Fibroblast of mammary gland (primary cell): ENCODE results near the gene NFAT5.
"Not testable (repeated sequence)": the region's sequence is repeated elsewhere in the genome, so short reads cannot be mapped to it uniquely, and the experiment has no call there.

ENCODE experiments used
- DNase-seq: peaks from one replicate; pipeline ENCODE4 v3.0.0-alpha.2; 2010; ENCODE audit warnings: low read depth
- H3K4me3 ChIP-seq: 2 replicates; pipeline ENCODE4 v1.5.1; 2011; ENCODE audit warnings: low read depth, mild to moderate bottlenecking, low read length, moderate library complexity; ENCODE audit not compliant: control insufficient read depth
- TF ChIP-seq, protein P1 (sequence below): conservative IDR thresholded peaks from 2 replicates; pipeline ENCODE4 v1.5.1; 2011; ENCODE audit warnings: low read depth, low read length, inconsistent platforms; ENCODE audit not compliant: control insufficient read depth, insufficient read depth

Gene NFAT5

DNA sequence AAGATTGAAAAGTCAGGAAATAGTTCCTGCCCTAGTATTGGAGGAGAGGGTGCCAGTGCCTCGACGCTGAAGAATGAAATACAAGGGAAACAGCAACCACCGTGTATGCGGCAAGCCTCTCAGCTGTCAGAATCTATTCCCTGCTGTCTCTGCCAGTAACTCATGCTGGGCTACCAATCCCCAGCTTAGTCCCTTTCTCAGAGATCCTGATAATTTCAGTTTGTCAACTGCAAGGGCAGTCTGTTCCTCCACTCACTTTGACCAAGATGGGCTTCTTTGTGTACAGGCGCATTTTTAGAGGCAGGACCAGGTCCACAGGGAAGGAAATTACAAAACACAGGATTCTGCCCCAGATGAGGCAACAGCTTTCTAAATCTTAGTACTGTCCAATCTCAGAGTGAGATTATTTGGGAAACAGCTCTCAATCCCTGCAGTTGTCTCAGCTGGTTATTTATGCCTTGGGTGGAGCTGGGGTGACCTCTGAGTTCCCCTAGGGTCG, 159.3 kb downstream of the NFAT5 start:
- peak overlapping the region; percentile 84 for H3K4me3 ChIP-seq
- DNase-seq = no peak
- TF ChIP-seq, protein P1, sequence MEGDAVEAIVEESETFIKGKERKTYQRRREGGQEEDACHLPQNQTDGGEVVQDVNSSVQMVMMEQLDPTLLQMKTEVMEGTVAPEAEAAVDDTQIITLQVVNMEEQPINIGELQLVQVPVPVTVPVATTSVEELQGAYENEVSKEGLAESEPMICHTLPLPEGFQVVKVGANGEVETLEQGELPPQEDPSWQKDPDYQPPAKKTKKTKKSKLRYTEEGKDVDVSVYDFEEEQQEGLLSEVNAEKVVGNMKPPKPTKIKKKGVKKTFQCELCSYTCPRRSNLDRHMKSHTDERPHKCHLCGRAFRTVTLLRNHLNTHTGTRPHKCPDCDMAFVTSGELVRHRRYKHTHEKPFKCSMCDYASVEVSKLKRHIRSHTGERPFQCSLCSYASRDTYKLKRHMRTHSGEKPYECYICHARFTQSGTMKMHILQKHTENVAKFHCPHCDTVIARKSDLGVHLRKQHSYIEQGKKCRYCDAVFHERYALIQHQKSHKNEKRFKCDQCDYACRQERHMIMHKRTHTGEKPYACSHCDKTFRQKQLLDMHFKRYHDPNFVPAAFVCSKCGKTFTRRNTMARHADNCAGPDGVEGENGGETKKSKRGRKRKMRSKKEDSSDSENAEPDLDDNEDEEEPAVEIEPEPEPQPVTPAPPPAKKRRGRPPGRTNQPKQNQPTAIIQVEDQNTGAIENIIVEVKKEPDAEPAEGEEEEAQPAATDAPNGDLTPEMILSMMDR = no peak

- DNase-seq = no peak
- TF ChIP-seq, protein P1 = no peak
- H3K4me3 ChIP-seq = peak overlapping the region; percentile 84
Measured at GRCh38 chr16:69725480-69726312, 159.9 kb downstream of the NFAT5 start.

DNA sequence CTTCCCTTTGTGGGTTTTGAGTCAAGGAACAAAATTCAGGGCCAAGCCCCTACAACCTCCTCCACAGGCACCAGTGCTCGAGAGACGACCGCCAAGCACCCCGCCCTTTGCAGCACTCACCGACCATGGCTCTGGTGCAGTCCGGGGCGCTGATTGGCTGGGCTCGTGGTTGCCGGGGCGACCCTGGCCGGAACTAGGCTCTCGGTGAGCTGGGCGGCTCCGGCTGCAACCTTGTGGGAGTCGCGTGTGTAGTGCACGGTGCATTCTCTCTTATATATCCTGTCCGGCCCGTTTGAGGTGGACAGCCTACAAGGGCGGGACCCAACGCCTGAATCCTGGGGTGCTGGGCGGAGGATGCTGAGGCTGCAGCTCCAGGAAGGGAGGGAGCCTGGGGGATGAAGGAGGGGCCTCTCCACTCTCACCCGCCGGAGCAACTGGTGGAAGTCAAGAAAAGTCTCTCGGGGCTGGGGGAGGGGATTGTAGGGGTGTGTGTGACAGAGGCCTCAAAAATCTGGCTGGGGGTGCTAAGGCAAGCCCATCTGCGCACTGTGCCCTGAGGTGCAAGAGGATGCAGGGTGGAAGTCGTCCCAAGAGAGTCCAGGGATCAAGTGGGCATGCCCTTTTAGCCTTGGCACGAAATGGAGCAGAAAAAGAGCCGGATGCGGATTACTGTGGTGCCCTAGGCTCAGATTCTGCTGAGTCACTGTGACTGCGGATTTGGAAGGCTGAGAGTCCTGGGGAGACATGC, 160.7 kb downstream of the NFAT5 start, which contains the start of gene NQO1:
TSS of gene NQO1 (minus strand) at position 248 of the 748 bp plus-strand sequence. CDS start at position 127, 121 bp downstream.
- DNase-seq = peak; percentile 97
- H3K4me3 ChIP-seq = peak within 1 kb of the TSS; percentile 84
- TF ChIP-seq, protein P1 = no peak

DNA sequence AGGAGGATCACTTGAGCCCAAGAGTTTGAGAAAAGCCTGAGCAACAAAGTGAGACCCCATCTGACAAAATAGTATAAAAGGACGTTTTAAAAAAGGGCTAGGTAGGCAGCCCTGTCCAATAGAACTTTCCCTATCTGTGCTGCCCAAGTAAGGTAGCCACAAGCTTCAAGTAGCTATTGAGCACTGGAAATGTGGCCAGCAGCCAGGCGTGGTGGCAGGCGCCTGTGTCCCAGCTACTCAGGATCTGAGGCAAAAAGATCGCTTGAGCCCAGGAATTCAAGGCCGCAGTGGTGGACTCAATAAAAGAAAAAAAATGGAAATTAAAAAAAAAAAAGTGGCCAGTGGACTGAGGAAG, 162.1 kb downstream of the NFAT5 start:
- DNase-seq = no peak
- no peak overlapping the region for H3K4me3 ChIP-seq
- TF ChIP-seq, protein P1 = no peak

DNA sequence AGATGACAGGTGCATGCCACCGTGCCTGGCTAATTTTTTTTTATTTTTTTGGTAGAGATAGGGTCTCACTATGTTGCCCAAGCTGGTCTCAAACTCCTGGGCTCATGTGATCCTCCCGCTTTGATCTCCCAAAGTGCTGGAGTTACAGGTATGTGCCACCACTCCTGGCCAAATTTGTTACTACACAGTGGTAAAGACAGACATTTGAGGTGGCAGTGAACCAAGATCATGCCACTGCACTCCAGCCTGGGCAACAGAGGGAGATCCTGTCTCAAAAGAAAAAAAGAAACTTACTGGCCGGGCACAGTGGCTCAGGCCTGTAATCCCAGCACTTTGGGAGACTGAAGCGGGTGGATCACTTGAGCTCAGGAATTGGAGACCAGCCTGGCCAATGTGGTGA, 163.3 kb downstream of the NFAT5 start:
- not testable (repeated sequence) for H3K4me3 ChIP-seq, DNase-seq

DNA sequence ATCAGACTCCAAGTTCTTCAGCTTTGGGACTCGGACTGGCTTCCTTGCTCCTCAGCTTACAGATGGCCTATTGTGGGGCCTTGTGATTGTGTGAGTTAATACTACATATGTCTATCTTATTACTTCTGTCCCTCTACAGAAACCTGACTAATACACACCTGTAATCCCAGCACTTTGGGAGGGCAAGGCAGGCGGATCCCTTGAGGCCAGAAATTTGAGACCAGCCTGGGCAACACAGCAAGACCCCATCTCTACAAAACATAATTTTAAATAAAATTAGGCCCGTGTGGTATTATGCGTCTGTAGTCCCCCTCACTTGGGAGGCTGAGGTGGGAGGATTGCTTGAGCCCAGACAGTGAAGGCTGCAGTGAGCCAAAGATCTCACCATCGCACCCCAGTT, 165.5 kb downstream of the NFAT5 start:
- H3K4me3 ChIP-seq, DNase-seq: not testable (repeated sequence)

DNA sequence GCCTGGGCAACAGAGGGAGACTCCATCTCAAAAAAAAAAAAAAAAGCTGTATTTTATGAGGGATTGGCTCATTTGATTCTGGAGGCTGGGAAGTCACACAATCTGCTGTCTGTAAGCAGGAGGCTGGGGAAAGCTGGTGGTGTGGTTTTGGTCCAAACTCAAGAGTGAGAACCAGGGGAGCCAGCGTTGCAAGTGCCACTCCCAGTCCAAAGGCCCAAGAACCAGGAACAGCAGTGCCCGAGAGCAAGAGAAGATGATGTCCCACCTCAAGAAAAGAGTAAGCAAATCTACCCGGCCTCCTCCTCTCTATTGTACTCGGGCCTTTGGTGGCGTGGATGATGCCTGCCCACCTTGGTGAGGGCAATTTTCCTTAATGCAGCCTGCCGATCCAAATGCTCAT, 166.3 kb downstream of the NFAT5 start:
- H3K4me3 ChIP-seq = no peak overlapping the region
- no peak for DNase-seq

More for the DNA sequence above, 166.3 kb downstream of the NFAT5 start:
- TF ChIP-seq, protein P1 = no peak
